PC-9 (cell line): ENCODE measurements around the gene ALK. TPM values are rescaled to one million over a fixed set of nuclear protein-coding genes. Genes with fewer than 3 reads are reported as not detected.

Source experiments
- BruUV-seq: library from RNA; stranded (reverse); fragments of 400-500 nt; replicated peaks from 2 replicates; lab custom pipeline; 2021; lab: Mats Ljungman, UMichigan
- CTCF ChIA-PET: fragments of 300-600 bp; sonication (Branson Sonifier 250); formaldehyde crosslinking; loops from one replicate; lab custom pipeline; 2022; ENCODE audit warnings: antibody characterized with exemption; lab: Charles Lee
- POLR2A ChIA-PET: fragments of 300-600 bp; sonication (Branson Sonifier 250); formaldehyde crosslinking; loops from one replicate; lab custom pipeline; 2022; ENCODE audit warnings: antibody characterized with exemption; ENCODE audit not compliant: unreplicated experiment; lab: Charles Lee
- DNase-seq, 2 experiments: peaks; one replicate each; pipeline versions ENCODE4 v3.0.0 to v3.0.0-alpha.2; 2015 to 2022; ENCODE audit warnings: mixed read lengths in 1 of 2
- H2AFZ ChIP-seq: fragments of 200-600 bp; sonication (generic); 2 replicates; pipeline ENCODE4 v1.8.1; 2017; ENCODE audit warnings: antibody characterized with exemption
- H3F3A ChIP-seq: fragments of 200-600 bp; sonication (generic); 2 replicates; pipeline ENCODE4 v1.8.1; 2017; ENCODE audit warnings: antibody characterized with exemption, mild to moderate bottlenecking, low read depth; ENCODE audit not compliant: insufficient read depth
- H3K27ac ChIP-seq: fragments of 200-600 bp; sonication (generic); 2 replicates; pipeline ENCODE4 v1.6.1; 2016; ENCODE audit warnings: mixed run types
- H3K27me3 ChIP-seq: fragments of 200-600 bp; sonication (generic); 2 replicates; pipeline ENCODE4 v1.6.1; 2016; ENCODE audit warnings: low read depth, mixed run types; ENCODE audit not compliant: insufficient read depth
- H3K36me3 ChIP-seq: fragments of 200-600 bp; sonication (generic); 2 replicates; pipeline ENCODE4 v1.6.1; 2016; ENCODE audit warnings: low read depth, mixed run types
- H3K4me1 ChIP-seq: fragments of 200-600 bp; sonication (generic); replicated peaks from 2 replicates; pipeline ENCODE4 v1.6.1; 2016; ENCODE audit warnings: mixed run types; ENCODE audit not compliant: insufficient read depth
- H3K4me2 ChIP-seq: fragments of 200-600 bp; sonication (generic); 2 replicates; pipeline ENCODE4 v1.6.1; 2017; ENCODE audit warnings: mixed run types
- H3K4me3 ChIP-seq: fragments of 200-600 bp; sonication (generic); 2 replicates; pipeline ENCODE4 v1.6.1; 2016; ENCODE audit warnings: mixed run types
- H3K79me2 ChIP-seq: fragments of 200-600 bp; sonication (generic); 2 replicates; pipeline ENCODE4 v1.6.1; 2017; ENCODE audit warnings: low read depth, mixed run types
- H3K9me2 ChIP-seq: fragments of 200-600 bp; sonication (generic); 2 replicates; pipeline ENCODE4 v1.8.1; 2017; ENCODE audit warnings: mild to moderate bottlenecking; ENCODE audit not compliant: insufficient read depth
- H3K9me3 ChIP-seq: fragments of 200-600 bp; sonication (generic); 2 replicates; pipeline ENCODE4 v1.8.1; 2016; ENCODE audit warnings: low read depth; ENCODE audit not compliant: insufficient read depth
- H4K20me1 ChIP-seq: fragments of 200-600 bp; sonication (generic); 2 replicates; pipeline ENCODE4 v1.8.1; 2017; ENCODE audit not compliant: insufficient read depth
- CTCF ChIP-seq: fragments of 200-600 bp; sonication (generic); conservative IDR thresholded peaks from 2 replicates; pipeline ENCODE4 v1.6.1; 2017; ENCODE audit warnings: mixed run types, antibody characterized with exemption, mild to moderate bottlenecking, moderate library complexity
- EZH2 ChIP-seq: fragments of 200-600 bp; sonication (generic); IDR thresholded peaks from 2 replicates; pipeline ENCODE4 v1.8.0; 2017; ENCODE audit warnings: antibody characterized with exemption, low read depth
- intact Hi-C: fragments of 100-400 bp; cut with micrococcal nuclease; formaldehyde crosslinking; loops from one replicate; pipeline ENCODE4 v1.10.0; 2022; ENCODE audit not compliant: unreplicated experiment
- total RNA-seq: library from RNA; stranded (reverse); gene quantifications from 2 replicates; pipeline ENCODE4 v1.2.3, GENCODE V29; 2021

Gene ALK
- total RNA-seq, 1 experiment from 2014 or later: not detected

GRCh38 chr2:29589440-29590103 is 331.8 kb downstream of the ALK start:
- H3K4me3 ChIP-seq: no peak overlapping the region
- no TSS peak for BruUV-seq
- no peak for DNase-seq
- H3K27me3 ChIP-seq: peaks cover 55% of the 10 kb centered on the region
- no peaks in the 10 kb centered on the region for H3K9me3 ChIP-seq
- no peak overlapping the region for H3K27ac ChIP-seq
- H3K36me3 ChIP-seq: no peaks in the 10 kb centered on the region
- no peaks in the 10 kb centered on the region for H3K79me2 ChIP-seq
- TF ChIP-seq EZH2: no peak
- no peak for TF ChIP-seq CTCF
- no peak overlapping the region for H3K4me2 ChIP-seq
- ChIA-PET POLR2A (no interaction called here), CTCF (no interaction called here)
- H4K20me1 ChIP-seq: no peaks in the 10 kb centered on the region
- no peaks in the 10 kb centered on the region for H3F3A ChIP-seq
- intact Hi-C loops: no loop called here
- H2AFZ ChIP-seq: no peak overlapping the region
- H3K9me2 ChIP-seq: no peaks in the 10 kb centered on the region; the same call in 1 of the 2 replicates
- no peaks in the 10 kb centered on the region for H3K4me1 ChIP-seq

- POLR2A ChIA-PET: interaction anchor here (0.6 kb wide), 1 partner anchor 672 kb away, joined by 4 read pairs; no protein-coding TSS in a partner anchor
- H3K4me1 ChIP-seq: no peaks in the 10 kb centered on the region
- no peak overlapping the region for H3K4me3 ChIP-seq
- no peak overlapping the region for H3K27ac ChIP-seq
- H3K36me3 ChIP-seq: no peaks in the 10 kb centered on the region
- intact Hi-C loops: no loop called here
- BruUV-seq: no TSS peak
- no peak overlapping the region for H2AFZ ChIP-seq
- H3K27me3 ChIP-seq: peaks cover 35% of the 10 kb centered on the region
- TF ChIP-seq EZH2 (no peak), CTCF (no peak)
- H4K20me1 ChIP-seq: no peaks in the 10 kb centered on the region
- CTCF ChIA-PET: no interaction called here
- H3K79me2 ChIP-seq: no peaks in the 10 kb centered on the region
- no peak overlapping the region for H3K4me2 ChIP-seq
- DNase-seq: no peak
- H3F3A ChIP-seq: no peaks in the 10 kb centered on the region
- H3K9me3 ChIP-seq: no peaks in the 10 kb centered on the region
- H3K9me2 ChIP-seq: no peaks in the 10 kb centered on the region; the same call in 1 of the 2 replicates
Observed at GRCh38 chr2:29587402-29588190, 333.8 kb downstream of the ALK start.

- H3K4me1 ChIP-seq: no peaks in the 10 kb centered on the region
- DNase-seq: no peak
- POLR2A ChIA-PET: interaction anchor here (0.6 kb wide), 1 partner anchor 671 kb away, joined by 4 read pairs; no protein-coding TSS in a partner anchor
Observed at GRCh38 chr2:29586919-29587318, 334.5 kb downstream of the ALK start.

More at GRCh38 chr2:29586919-29587318, 334.5 kb downstream of the ALK start:
- intact Hi-C loops: no loop called here
- Histone ChIP-seq H3K9me3 (no peaks in the 10 kb centered on the region), H3F3A (no peaks in the 10 kb centered on the region), H3K4me3 (no peak overlapping the region), H3K79me2 (no peaks in the 10 kb centered on the region), H3K27me3 (peaks cover 33% of the 10 kb centered on the region), H3K36me3 (no peaks in the 10 kb centered on the region), H3K27ac (no peak overlapping the region), H3K9me2 (no peaks in the 10 kb centered on the region; the same call in 1 of the 2 replicates), H4K20me1 (no peaks in the 10 kb centered on the region), H2AFZ (no peak overlapping the region), H3K4me2 (no peak overlapping the region)
- BruUV-seq: no TSS peak
- TF ChIP-seq CTCF: no peak
- no peak for TF ChIP-seq EZH2
- CTCF ChIA-PET: no interaction called here
